Mesendoderm (in vitro differentiated cells): ENCODE data around the gene PRXL2A.

Experiments
- DNase-seq: peaks from one replicate; pipeline ENCODE4 v3.0.0; 2013
- H2AK5ac ChIP-seq: 2 replicates; pipeline ENCODE4 v1.6.1; 2013; ENCODE audit warnings: low read length, inconsistent platforms
- H2BK120ac ChIP-seq: 2 replicates; pipeline ENCODE4 v1.6.1; 2013; ENCODE audit warnings: low read depth, mild to moderate bottlenecking, low read length, moderate library complexity, mixed read lengths
- H2BK15ac ChIP-seq: replicated peaks from 2 replicates; pipeline ENCODE4 v1.6.1; 2013; ENCODE audit warnings: low read depth, mild to moderate bottlenecking, moderate library complexity
- H2BK5ac ChIP-seq: 2 replicates; pipeline ENCODE4 v1.6.1; 2013; ENCODE audit warnings: low read length, inconsistent platforms
- H3K18ac ChIP-seq: 2 replicates; pipeline ENCODE4 v1.6.1; 2013; ENCODE audit warnings: mild to moderate bottlenecking, low read length, mixed read lengths
- H3K23ac ChIP-seq: one replicate; pipeline ENCODE4 v1.6.1; 2013; ENCODE audit warnings: low read length
- H3K27ac ChIP-seq: 2 replicates; pipeline ENCODE4 v1.5.1; 2013; ENCODE audit warnings: low read depth, mild to moderate bottlenecking, inconsistent platforms, low read length, moderate library complexity
- H3K27me3 ChIP-seq: 2 replicates; pipeline ENCODE4 v1.6.1; 2013; ENCODE audit warnings: low read length, control low read depth, mild to moderate bottlenecking, inconsistent platforms; ENCODE audit not compliant: insufficient read depth, poor library complexity
- H3K36me3 ChIP-seq: 2 replicates; pipeline ENCODE4 v1.6.1; 2013; ENCODE audit warnings: low read length, inconsistent platforms; ENCODE audit not compliant: control insufficient read depth, insufficient read depth
- H3K4ac ChIP-seq: one replicate; pipeline ENCODE4 v1.6.1; 2013; ENCODE audit warnings: low read depth, mild to moderate bottlenecking, low read length, moderate library complexity
- H3K4me1 ChIP-seq: 2 replicates; pipeline ENCODE4 v1.6.1; 2013; ENCODE audit warnings: low read depth, low read length, inconsistent platforms; ENCODE audit not compliant: control insufficient read depth
- H3K4me2 ChIP-seq: 2 replicates; pipeline ENCODE4 v1.6.1; 2013; ENCODE audit warnings: low read length
- H3K4me3 ChIP-seq: 2 replicates; pipeline ENCODE4 v1.5.1; 2013; ENCODE audit warnings: mild to moderate bottlenecking, low read length
- H3K56ac ChIP-seq: one replicate; pipeline ENCODE4 v1.6.1; 2013; ENCODE audit warnings: low read length
- H3K79me1 ChIP-seq: 2 replicates; pipeline ENCODE4 v1.6.1; 2013; ENCODE audit warnings: low read length, inconsistent platforms
- H3K79me2 ChIP-seq: 2 replicates; pipeline ENCODE4 v1.6.1; 2013; ENCODE audit warnings: mild to moderate bottlenecking, low read length; ENCODE audit not compliant: control insufficient read depth, insufficient read depth
- H3K9ac ChIP-seq: 2 replicates; pipeline ENCODE4 v1.6.1; 2013; ENCODE audit warnings: low read length, inconsistent platforms
- H4K5ac ChIP-seq: one replicate; pipeline ENCODE4 v1.6.1; 2013; ENCODE audit warnings: low read length
- H4K8ac ChIP-seq: one replicate; pipeline ENCODE4 v1.6.1; 2013; ENCODE audit warnings: low read depth, mild to moderate bottlenecking, control low read depth, low read length, moderate library complexity
- WGBS: extraction: QIAGEN DNeasy Blood & Tissue Kit; methylation state at CpG from one replicate; pipeline ENCODE4 v1.1.7; 2013; ENCODE audit warnings: low lambda C conversion rate, missing lambda C conversion rate; ENCODE audit not compliant: insufficient coverage; ENCODE audit errors: extremely low coverage; 5-methylcytosine and 5-hydroxymethylcytosine counted together

Gene PRXL2A

DNA sequence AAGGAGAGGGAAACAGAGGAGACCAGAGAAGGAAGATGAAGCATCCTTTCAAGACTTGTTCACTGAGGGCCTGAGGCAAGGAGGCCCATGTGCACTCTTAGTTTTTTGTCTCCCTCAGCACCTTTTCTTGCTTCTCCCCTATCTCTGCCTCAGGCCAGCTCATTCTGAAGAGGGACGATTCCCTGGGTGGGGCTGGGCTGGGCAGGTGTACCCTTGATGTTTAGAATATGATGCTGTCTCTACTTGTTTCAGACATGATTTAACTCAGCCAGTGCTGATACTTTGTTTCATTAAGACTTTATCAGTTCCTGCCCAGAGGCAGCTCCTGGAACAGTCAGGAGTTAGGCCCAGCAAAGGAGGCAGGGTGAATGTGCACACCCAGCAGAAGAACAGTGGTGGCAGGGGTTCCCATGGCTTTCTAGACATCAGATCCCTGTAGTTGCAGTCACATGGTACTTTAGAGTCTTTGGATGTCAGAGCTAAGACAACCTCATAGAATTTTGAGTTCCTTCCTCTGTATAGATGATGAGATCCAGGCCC lies 3.4 kb downstream of the PRXL2A start:
- H2BK5ac ChIP-seq: no peak overlapping the region
- H3K4me2 ChIP-seq: no peak overlapping the region
- H4K5ac ChIP-seq: no peak overlapping the region
- peaks cover 21% of the 10 kb centered on the region for H3K79me1 ChIP-seq
- H2BK120ac ChIP-seq: no peak overlapping the region
- H4K8ac ChIP-seq: no peak overlapping the region
- H3K4me3 ChIP-seq: no peak overlapping the region
- H3K4me1 ChIP-seq: peaks cover 18% of the 10 kb centered on the region
- peak overlapping the region; percentile 1 for H3K23ac ChIP-seq
- H3K9ac ChIP-seq: no peak overlapping the region
- no peaks in the 10 kb centered on the region for H3K36me3 ChIP-seq
- WGBS: no CpG with 5 or more reads among the region's 1 CpG
- no peak overlapping the region for H2AK5ac ChIP-seq
- no peak overlapping the region for H3K27ac ChIP-seq
- H3K56ac ChIP-seq: peak overlapping the region; percentile 17
- H2BK15ac ChIP-seq: no peak overlapping the region
- no peak for DNase-seq
- no peak overlapping the region for H3K18ac ChIP-seq
- H3K27me3 ChIP-seq: no peaks in the 10 kb centered on the region
- no peaks in the 10 kb centered on the region for H3K79me2 ChIP-seq
- no peak overlapping the region for H3K4ac ChIP-seq

DNA sequence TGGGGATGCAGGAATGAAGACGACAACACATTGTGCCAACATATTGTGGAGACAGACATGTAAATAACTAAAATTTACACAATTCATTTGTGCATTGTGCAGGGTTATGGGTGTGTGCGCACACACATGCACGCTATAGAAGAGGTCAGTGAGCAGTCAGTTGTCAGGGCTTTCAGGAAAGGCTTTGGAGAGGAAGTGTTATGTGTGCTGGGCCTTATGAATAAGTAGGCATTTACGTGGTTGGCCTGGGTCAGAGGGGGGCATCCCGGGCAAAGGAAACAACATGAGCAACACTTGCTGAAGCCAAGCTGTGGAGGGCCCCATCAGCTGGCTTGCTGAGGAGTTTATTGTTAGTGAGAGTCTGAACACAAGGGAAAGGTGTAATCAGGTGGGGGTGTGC lies 4.1 kb downstream of the PRXL2A start:
- no peak for DNase-seq
- H3K79me2 ChIP-seq: no peaks in the 10 kb centered on the region
- H3K79me1 ChIP-seq: peaks cover 21% of the 10 kb centered on the region
- H3K23ac ChIP-seq: no peak overlapping the region
- H4K8ac ChIP-seq: no peak overlapping the region
- H3K18ac ChIP-seq: no peak overlapping the region
- H3K56ac ChIP-seq: no peak overlapping the region
- no peak overlapping the region for H2BK5ac ChIP-seq
- H2BK120ac ChIP-seq: no peak overlapping the region
- no peak overlapping the region for H3K9ac ChIP-seq
- H3K27me3 ChIP-seq: no peaks in the 10 kb centered on the region
- WGBS: no CpG with 5 or more reads among the region's 5 CpGs
- no peak overlapping the region for H2AK5ac ChIP-seq
- H3K4ac ChIP-seq: no peak overlapping the region
- no peak overlapping the region for H3K4me3 ChIP-seq
- H3K4me2 ChIP-seq: no peak overlapping the region
- H4K5ac ChIP-seq: no peak overlapping the region
- H3K4me1 ChIP-seq: peaks cover 19% of the 10 kb centered on the region
- H3K36me3 ChIP-seq: no peaks in the 10 kb centered on the region
- H2BK15ac ChIP-seq: no peak overlapping the region
- no peak overlapping the region for H3K27ac ChIP-seq

DNA sequence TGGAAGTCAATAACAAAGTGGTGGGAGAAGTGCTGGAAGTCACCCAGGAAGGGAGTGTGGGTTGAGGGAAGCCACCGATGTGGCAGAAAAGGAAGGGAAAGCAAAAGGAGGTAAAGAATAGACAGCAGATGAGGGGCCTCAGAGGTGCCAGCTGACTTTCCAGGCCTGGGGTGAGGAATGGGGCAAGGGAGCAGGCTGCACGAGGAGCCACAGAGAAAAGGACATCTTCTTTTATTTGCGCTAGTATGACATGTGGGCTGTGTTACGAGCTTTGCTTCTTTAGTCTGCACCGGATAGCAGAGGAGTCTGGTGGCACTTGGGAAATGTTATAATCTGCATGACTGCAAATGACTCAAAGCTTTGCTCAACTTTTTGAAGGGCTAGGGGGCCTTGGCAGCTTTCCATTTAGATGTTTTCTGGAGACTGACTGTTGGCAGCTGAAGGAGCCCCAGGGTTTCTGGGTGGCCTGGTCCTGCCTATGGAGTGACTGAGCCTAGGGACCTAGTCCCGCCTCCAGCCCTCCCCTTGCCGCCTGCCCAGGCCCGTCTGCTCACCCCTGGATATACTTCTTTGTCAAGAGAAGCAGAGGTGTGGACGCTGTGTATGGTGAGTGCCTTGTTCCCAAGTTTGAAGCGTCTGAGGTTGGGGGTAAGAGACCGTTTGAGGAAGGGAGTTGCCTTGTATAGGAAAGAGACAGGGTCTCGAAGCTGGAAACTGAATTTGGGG lies 5.1 kb downstream of the PRXL2A start:
- peaks cover 22% of the 10 kb centered on the region for H3K4me1 ChIP-seq
- no peak overlapping the region for H3K56ac ChIP-seq
- H4K8ac ChIP-seq: no peak overlapping the region
- no peaks in the 10 kb centered on the region for H3K79me2 ChIP-seq
- no peak overlapping the region for H2BK5ac ChIP-seq
- H3K9ac ChIP-seq: peak overlapping the region; percentile 19
- H2AK5ac ChIP-seq: no peak overlapping the region
- no peak overlapping the region for H3K4ac ChIP-seq
- H2BK15ac ChIP-seq: no peak overlapping the region
- H3K4me2 ChIP-seq: no peak overlapping the region
- no peak overlapping the region for H4K5ac ChIP-seq
- no peaks in the 10 kb centered on the region for H3K36me3 ChIP-seq
- no peak overlapping the region for H3K27ac ChIP-seq
- no peak overlapping the region for H3K4me3 ChIP-seq
- H3K23ac ChIP-seq: no peak overlapping the region
- H3K18ac ChIP-seq: no peak overlapping the region
- WGBS: no CpG with 5 or more reads among the region's 12 CpGs
- H2BK120ac ChIP-seq: no peak overlapping the region
- DNase-seq: no peak
- H3K79me1 ChIP-seq: peaks cover 22% of the 10 kb centered on the region
- no peaks in the 10 kb centered on the region for H3K27me3 ChIP-seq

GRCh38 chr10:80414142-80414895 lies 6.0 kb downstream of the PRXL2A start:
- H2AK5ac ChIP-seq: no peak overlapping the region
- H4K5ac ChIP-seq: no peak overlapping the region
- H2BK15ac ChIP-seq: no peak overlapping the region
- H3K9ac ChIP-seq: no peak overlapping the region
- no peaks in the 10 kb centered on the region for H3K27me3 ChIP-seq
- H3K4me1 ChIP-seq: peaks cover 23% of the 10 kb centered on the region
- H3K79me1 ChIP-seq: peaks cover 22% of the 10 kb centered on the region
- no peak overlapping the region for H3K27ac ChIP-seq
- no peak overlapping the region for H3K18ac ChIP-seq
- no CpG with 5 or more reads among the region's 7 CpGs for WGBS
- H3K79me2 ChIP-seq: no peaks in the 10 kb centered on the region
- H3K36me3 ChIP-seq: no peaks in the 10 kb centered on the region
- no peak overlapping the region for H3K4ac ChIP-seq
- H3K56ac ChIP-seq: no peak overlapping the region
- H3K4me2 ChIP-seq: no peak overlapping the region
- no peak overlapping the region for H3K23ac ChIP-seq
- no peak overlapping the region for H3K4me3 ChIP-seq
- no peak overlapping the region for H2BK120ac ChIP-seq
- DNase-seq: no peak
- no peak overlapping the region for H4K8ac ChIP-seq
- H2BK5ac ChIP-seq: no peak overlapping the region

- no peaks in the 10 kb centered on the region for H3K36me3 ChIP-seq
- no peaks in the 10 kb centered on the region for H3K27me3 ChIP-seq
- H3K79me1 ChIP-seq: peaks cover 22% of the 10 kb centered on the region
- no peak overlapping the region for H2BK15ac ChIP-seq
- no peak overlapping the region for H2BK5ac ChIP-seq
- no peak overlapping the region for H3K4me3 ChIP-seq
- H4K8ac ChIP-seq: no peak overlapping the region
- H3K9ac ChIP-seq: no peak overlapping the region
- no peak overlapping the region for H3K4me2 ChIP-seq
- peak overlapping the region; percentile 11 for H3K56ac ChIP-seq
- no peak overlapping the region for H2AK5ac ChIP-seq
- no peaks in the 10 kb centered on the region for H3K79me2 ChIP-seq
- H4K5ac ChIP-seq: no peak overlapping the region
- no peak overlapping the region for H3K18ac ChIP-seq
- H3K27ac ChIP-seq: no peak overlapping the region
- H2BK120ac ChIP-seq: no peak overlapping the region
- WGBS: no CpG with 5 or more reads among the region's 3 CpGs
- H3K4me1 ChIP-seq: peaks cover 23% of the 10 kb centered on the region
- no peak overlapping the region for H3K4ac ChIP-seq
- peak overlapping the region; percentile 74 for H3K23ac ChIP-seq
- DNase-seq: no peak
Measured at GRCh38 chr10:80415734-80416478, 7.6 kb downstream of the PRXL2A start.
